OCI-LY3 (cell line): ENCODE results near the gene PNKP.

ENCODE experiments used
- H2AFZ ChIP-seq: fragments of 200-600, 300-600 bp; shearing (Covaris generic); 2 replicates; pipeline ENCODE4 v1.6.0; 2014; ENCODE audit warnings: antibody characterized with exemption, low read depth, low read length
- H3K27ac ChIP-seq: fragments of 200-600, 300-600 bp; sonication (generic); 2 replicates; pipeline ENCODE4 v1.5.1; 2014; ENCODE audit warnings: mild to moderate bottlenecking, low read length, moderate library complexity, mixed read lengths
- H3K27me3 ChIP-seq: fragments of 200-600, 300-600 bp; sonication (generic); 2 replicates; pipeline ENCODE4 v1.6.1; 2014; ENCODE audit warnings: low read depth, low read length, mixed read lengths
- H3K36me3 ChIP-seq: fragments of 200-600, 300-600 bp; sonication (generic); replicated peaks from 2 replicates; pipeline ENCODE3; 2014; ENCODE audit warnings: low read depth, low read length, mixed read lengths
- H3K4me1 ChIP-seq: fragments of 300-600, 200-600 bp; sonication (generic); 2 replicates; pipeline ENCODE4 v1.6.1; 2014; ENCODE audit warnings: low read length, mixed read lengths
- H3K4me2 ChIP-seq: fragments of 200-600, 300-600 bp; sonication (generic); 2 replicates; pipeline ENCODE4 v1.6.1; 2014; ENCODE audit warnings: low read length, mixed read lengths
- H3K4me3 ChIP-seq: fragments of 300-600, 200-600 bp; sonication (generic); 2 replicates; pipeline ENCODE4 v1.5.1; 2014; ENCODE audit warnings: antibody characterized with exemption, mild to moderate bottlenecking, low read length, moderate library complexity
- H3K79me2 ChIP-seq: fragments of 300-600, 200-600 bp; shearing (Covaris generic); 2 replicates; pipeline ENCODE4 v1.6.1; 2014; ENCODE audit warnings: mild to moderate bottlenecking, low read length, mixed read lengths
- H3K9ac ChIP-seq: fragments of 300-600, 200-600 bp; shearing (Covaris generic); 2 replicates; pipeline ENCODE4 v1.6.0; 2014; ENCODE audit warnings: mild to moderate bottlenecking, low read length, moderate library complexity
- H3K9me3 ChIP-seq: fragments of 200-600, 300-600 bp; shearing (Covaris generic); 2 replicates; pipeline ENCODE4 v1.6.1; 2014; ENCODE audit warnings: low read length, mixed read lengths; ENCODE audit not compliant: insufficient read depth
- H4K20me1 ChIP-seq: fragments of 200-600, 300-600 bp; sonication (generic); 2 replicates; pipeline ENCODE4 v1.6.1; 2016; ENCODE audit warnings: low read length, mixed read lengths; ENCODE audit not compliant: insufficient read depth
- CTCF ChIP-seq: fragments of 200-600, 300-600 bp; sonication (generic); IDR thresholded peaks from 2 replicates; pipeline ENCODE4 v1.5.1; 2014; ENCODE audit warnings: antibody characterized with exemption, low read length, low read depth
- EZH2phosphoT487 ChIP-seq: fragments of 200-600 bp; shearing (Covaris generic); IDR thresholded peaks from 2 replicates; pipeline ENCODE4 v1.6.1; 2018; ENCODE audit warnings: antibody characterized with exemption, mixed run types, low read depth

Gene PNKP

DNA sequence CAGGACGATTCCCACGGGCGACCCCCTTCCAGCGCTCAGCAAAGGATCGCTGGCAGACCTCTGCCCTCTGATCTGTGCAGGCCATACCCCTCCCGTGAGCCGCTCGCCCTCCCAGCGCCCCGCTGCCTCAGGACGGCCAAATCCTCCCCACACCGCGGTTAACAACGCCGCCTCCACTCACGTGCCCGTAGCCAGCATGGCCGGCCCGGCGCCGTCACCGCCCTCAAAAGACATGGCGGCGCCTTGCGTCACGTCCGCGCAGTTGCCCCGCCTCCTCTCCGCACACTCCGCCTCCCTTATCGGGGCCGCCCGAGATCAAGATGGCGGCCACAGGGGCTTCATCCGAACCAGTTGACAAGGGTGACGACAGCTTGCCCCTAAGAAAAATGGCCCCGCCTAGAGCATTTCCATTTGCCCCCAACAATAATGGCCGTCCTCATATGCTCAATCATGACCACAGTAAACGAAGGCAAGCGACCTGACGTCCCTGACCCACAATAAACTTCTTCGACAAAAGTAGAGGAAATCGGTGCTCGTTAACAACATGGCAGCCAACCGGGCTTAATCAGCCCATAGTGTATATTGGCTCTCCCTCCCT, 9.1 kb upstream of the PNKP start:
- Histone ChIP-seq H3K4me3 (peak overlapping the region; percentile 88), H3K9ac (peak overlapping the region; percentile 95), H2AFZ (peak overlapping the region; percentile 77), H3K4me1 (peaks cover 20% of the 10 kb centered on the region), H3K27ac (peak overlapping the region; percentile 85), H3K36me3 (peaks cover 23% of the 10 kb centered on the region), H3K27me3 (no peaks in the 10 kb centered on the region), H3K79me2 (peaks cover 33% of the 10 kb centered on the region), H3K4me2 (peak overlapping the region; percentile 88), H3K9me3 (no peaks in the 10 kb centered on the region), H4K20me1 (no peaks in the 10 kb centered on the region; the same call in 1 of the 2 replicates)
- TF ChIP-seq CTCF: no peak
- TF ChIP-seq EZH2phosphoT487: no peak

DNA sequence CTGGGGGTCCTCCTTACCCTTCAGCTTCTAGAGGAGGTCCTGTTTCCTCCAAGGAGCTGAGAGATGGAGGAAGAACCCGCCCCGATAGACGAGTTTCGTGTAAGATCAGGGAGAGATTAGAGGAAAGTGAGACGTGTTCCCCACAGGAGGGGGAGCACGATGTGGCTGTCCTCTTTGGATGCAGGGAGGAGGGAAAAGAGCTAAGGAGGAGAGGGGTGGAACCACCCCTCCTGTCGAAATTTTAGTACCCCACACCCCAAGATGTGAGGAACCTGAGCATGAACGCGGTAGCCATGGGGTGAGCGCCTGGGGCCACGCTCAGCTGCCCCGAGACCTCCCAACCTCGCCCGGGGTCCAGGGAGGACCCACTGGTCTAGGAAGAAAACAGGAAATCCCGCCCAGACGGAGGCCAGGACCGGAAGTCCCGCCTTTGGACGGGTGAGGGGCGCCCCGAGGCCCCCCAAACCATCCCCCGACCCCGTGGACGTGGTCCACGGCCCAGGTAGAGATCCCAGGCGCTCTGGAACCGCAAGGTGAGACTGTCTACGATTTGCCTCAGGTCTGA, 8.6 kb upstream of the PNKP start:
- peak overlapping the region; percentile 58; the same call in 1 of the 2 replicates for H2AFZ ChIP-seq
- no peaks in the 10 kb centered on the region; the same call in 1 of the 2 replicates for H4K20me1 ChIP-seq
- H3K79me2 ChIP-seq: peaks cover 33% of the 10 kb centered on the region
- H3K27ac ChIP-seq: peak overlapping the region; percentile 85
- H3K36me3 ChIP-seq: peaks cover 18% of the 10 kb centered on the region
- peak overlapping the region; percentile 88 for H3K4me2 ChIP-seq
- H3K9ac ChIP-seq: peak overlapping the region; percentile 95
- no peaks in the 10 kb centered on the region for H3K27me3 ChIP-seq
- peaks cover 20% of the 10 kb centered on the region for H3K4me1 ChIP-seq
- H3K4me3 ChIP-seq: peak overlapping the region; percentile 88
- H3K9me3 ChIP-seq: no peaks in the 10 kb centered on the region
- TF ChIP-seq EZH2phosphoT487: no peak
- no peak for TF ChIP-seq CTCF

DNA sequence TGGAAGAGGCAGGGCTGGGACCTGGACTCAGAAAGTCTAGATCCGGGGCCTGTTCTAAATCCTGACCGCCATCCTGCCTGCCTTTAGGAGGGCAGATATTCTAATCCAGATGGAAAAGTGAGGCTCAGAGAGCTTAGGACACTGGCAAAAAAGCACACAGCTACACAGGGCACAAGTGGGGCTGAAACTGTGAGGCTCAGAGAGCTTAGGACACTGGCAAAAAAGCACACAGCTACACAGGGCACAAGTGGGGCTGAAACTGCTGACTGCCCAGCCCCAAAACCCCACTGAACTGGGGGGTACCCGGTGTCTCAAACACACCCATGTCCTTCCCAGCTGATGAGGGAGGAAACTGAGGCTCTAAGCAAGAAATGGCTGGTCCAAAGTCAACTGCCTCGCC, 7.8 kb upstream of the PNKP start:
- H3K79me2 ChIP-seq: peaks cover 33% of the 10 kb centered on the region
- H3K9me3 ChIP-seq: no peaks in the 10 kb centered on the region
- TF ChIP-seq CTCF: no peak
- no peak for TF ChIP-seq EZH2phosphoT487
- peaks cover 10% of the 10 kb centered on the region for H3K36me3 ChIP-seq
- peak overlapping the region; percentile 95; the same call in 1 of the 2 replicates for H3K9ac ChIP-seq
- H4K20me1 ChIP-seq: no peaks in the 10 kb centered on the region; the same call in 1 of the 2 replicates
- H2AFZ ChIP-seq: no peak overlapping the region
- peak overlapping the region; percentile 88 for H3K4me2 ChIP-seq
- H3K27me3 ChIP-seq: no peaks in the 10 kb centered on the region
- H3K27ac ChIP-seq: 0 out of 2 replicates have a peak overlapping the region, but pooled peaks have one; percentile 85
- peaks cover 20% of the 10 kb centered on the region for H3K4me1 ChIP-seq
- peak overlapping the region; percentile 88 for H3K4me3 ChIP-seq

- no peaks in the 10 kb centered on the region for H3K27me3 ChIP-seq
- no peak overlapping the region for H3K4me3 ChIP-seq
- TF ChIP-seq EZH2phosphoT487: no peak
- TF ChIP-seq CTCF: no peak
- H2AFZ ChIP-seq: no peak overlapping the region
- H3K4me1 ChIP-seq: peaks cover 20% of the 10 kb centered on the region
- H4K20me1 ChIP-seq: no peaks in the 10 kb centered on the region; the same call in 1 of the 2 replicates
- H3K36me3 ChIP-seq: peaks cover 8% of the 10 kb centered on the region
- H3K9me3 ChIP-seq: no peaks in the 10 kb centered on the region
- peak overlapping the region; percentile 88; the same call in 1 of the 2 replicates for H3K4me2 ChIP-seq
- H3K79me2 ChIP-seq: peaks cover 33% of the 10 kb centered on the region
- H3K9ac ChIP-seq: no peak overlapping the region
- H3K27ac ChIP-seq: no peak overlapping the region
Observed at GRCh38 chr19:49874503-49875157, 7.3 kb upstream of the PNKP start.
